ENCODE data around the gene MSH5. TPM values are rescaled to one million over a fixed set of nuclear protein-coding genes. Genes with fewer than 3 reads are reported as not detected.

Gene MSH5
- polyA plus RNA-seq, 3 donors = 0.58 to 31.2 (median 1.9) TPM

DNA sequence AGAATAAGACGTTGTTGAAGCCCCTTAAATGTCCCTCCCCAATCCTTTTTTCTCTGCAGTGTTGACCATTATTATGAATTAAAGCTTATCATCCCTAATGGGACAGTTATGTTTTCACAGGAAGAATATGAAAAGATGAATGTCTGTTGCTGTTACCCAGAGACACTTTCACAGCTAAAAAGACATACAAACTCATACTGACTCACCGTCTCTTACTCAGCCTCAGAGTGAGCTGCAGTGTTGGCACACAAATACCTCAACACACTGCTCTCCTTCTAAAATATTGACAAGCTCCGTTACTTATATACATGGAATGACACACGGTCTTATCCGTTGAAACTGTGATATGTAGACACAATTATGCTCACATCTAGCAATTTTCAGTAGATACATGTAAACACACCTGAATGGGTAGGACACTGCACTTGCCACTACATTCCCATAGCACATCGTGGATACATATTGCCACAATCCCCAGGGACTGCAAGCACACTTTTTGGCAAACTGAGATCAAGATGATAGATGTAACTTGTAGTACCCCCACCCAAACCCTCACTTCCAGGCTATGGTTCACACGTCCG, 13.0 kb downstream of the MSH5 start:
- Mint-ChIP-seq H3K4me3 (no peak overlapping the region), H3K4me1 (no peaks in the 10 kb centered on the region), H3K27me3 (ENCODE audit: low read depth in 3 of 3) (no peaks in the 10 kb centered on the region), H3K27ac (peak overlapping the region in 1 of 7 donors; percentile 31), H3K36me3 (peaks cover 6 to 8% of the 10 kb centered on the region in 2 donors), H3K9me3 (no peaks in the 10 kb centered on the region)
- H4K20me1 ChIP-seq (ENCODE audit: insufficient read depth, low read length) = no peaks in the 10 kb centered on the region
- H3K36me3 ChIP-seq (replicated peaks in 1 of 2; ENCODE audit: control insufficient read depth in 1 of 2, insufficient read depth in 2 of 2, low read length in 2 of 2) = peaks cover 2 to 6% of the 10 kb centered on the region in 2 donors
- intact Hi-C loops (cut with micrococcal nuclease) = no loop called here
- no peak overlapping the region for H3K9ac ChIP-seq (ENCODE audit: insufficient read depth, low read length, poor library complexity, severe bottlenecking)
- H3K9me3 ChIP-seq (replicated peaks in 1 of 2; ENCODE audit: control insufficient read depth in 1 of 2, insufficient read depth in 1 of 2, low read length in 2 of 2) = no peaks in the 10 kb centered on the region
- H3K27me3 ChIP-seq (ENCODE audit: control insufficient read depth in 2 of 2, insufficient read depth in 2 of 2, low read length in 2 of 2) = no peaks in the 10 kb centered on the region
- DNase-seq = no peak
- 88% methylated on average over 4 of the region's 8 CpGs for WGBS (ENCODE audit: insufficient coverage)
- H3K4me1 ChIP-seq (ENCODE audit: control insufficient read depth in 1 of 2, insufficient read depth in 2 of 2, low read length in 2 of 2) = no peaks in the 10 kb centered on the region
- no peak overlapping the region for H3K4me3 ChIP-seq (replicated peaks in 1 of 3; ENCODE audit: low read depth in 2 of 3, low read length in 3 of 3)
- H3K4me2 ChIP-seq (replicated peaks; ENCODE audit: extremely low read depth, low read length, poor library complexity, severe bottlenecking) = no peak overlapping the region
- no peaks in the 10 kb centered on the region for H3K79me2 ChIP-seq (ENCODE audit: insufficient read depth, low read length)
- no peak overlapping the region for H3K27ac ChIP-seq (ENCODE audit: low read depth in 1 of 2, low read length in 2 of 2)
- no peak overlapping the region for H2AFZ ChIP-seq (ENCODE audit: insufficient read depth, low read depth, low read length, poor library complexity, severe bottlenecking)
- TF ChIP-seq, protein P1, sequence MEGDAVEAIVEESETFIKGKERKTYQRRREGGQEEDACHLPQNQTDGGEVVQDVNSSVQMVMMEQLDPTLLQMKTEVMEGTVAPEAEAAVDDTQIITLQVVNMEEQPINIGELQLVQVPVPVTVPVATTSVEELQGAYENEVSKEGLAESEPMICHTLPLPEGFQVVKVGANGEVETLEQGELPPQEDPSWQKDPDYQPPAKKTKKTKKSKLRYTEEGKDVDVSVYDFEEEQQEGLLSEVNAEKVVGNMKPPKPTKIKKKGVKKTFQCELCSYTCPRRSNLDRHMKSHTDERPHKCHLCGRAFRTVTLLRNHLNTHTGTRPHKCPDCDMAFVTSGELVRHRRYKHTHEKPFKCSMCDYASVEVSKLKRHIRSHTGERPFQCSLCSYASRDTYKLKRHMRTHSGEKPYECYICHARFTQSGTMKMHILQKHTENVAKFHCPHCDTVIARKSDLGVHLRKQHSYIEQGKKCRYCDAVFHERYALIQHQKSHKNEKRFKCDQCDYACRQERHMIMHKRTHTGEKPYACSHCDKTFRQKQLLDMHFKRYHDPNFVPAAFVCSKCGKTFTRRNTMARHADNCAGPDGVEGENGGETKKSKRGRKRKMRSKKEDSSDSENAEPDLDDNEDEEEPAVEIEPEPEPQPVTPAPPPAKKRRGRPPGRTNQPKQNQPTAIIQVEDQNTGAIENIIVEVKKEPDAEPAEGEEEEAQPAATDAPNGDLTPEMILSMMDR (IDR thresholded peaks at IDR 0.05) = no peak

DNA sequence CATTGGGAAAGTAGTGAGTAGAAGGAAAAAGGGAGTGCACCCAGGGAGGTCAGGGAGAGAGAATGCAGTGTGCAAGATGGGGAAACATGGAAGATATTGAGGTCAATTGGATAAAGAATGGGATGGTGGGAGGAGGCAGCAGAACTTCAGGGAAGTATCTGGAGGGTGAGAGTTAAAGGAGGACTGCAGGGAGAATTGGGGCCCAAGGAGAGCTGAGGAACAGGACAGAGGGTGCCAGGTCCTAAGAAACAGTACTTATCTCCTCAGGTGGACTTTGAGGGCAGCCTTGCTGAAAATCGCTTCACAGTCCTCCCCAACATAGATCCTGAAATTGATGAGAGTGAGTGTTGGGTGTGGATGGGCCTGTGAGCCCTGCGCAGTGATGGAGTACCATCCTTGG, 18.5 kb downstream of the MSH5 start:
- no peak for DNase-seq
- WGBS (ENCODE audit: insufficient coverage) = 100% methylated on average over 1 of the region's 2 CpGs
- Histone ChIP-seq H3K4me1 (ENCODE audit: control insufficient read depth in 1 of 2, insufficient read depth in 2 of 2, low read length in 2 of 2) (no peaks in the 10 kb centered on the region), H3K36me3 (replicated peaks in 1 of 2; ENCODE audit: control insufficient read depth in 1 of 2, insufficient read depth in 2 of 2, low read length in 2 of 2) (peaks cover 18 to 50% of the 10 kb centered on the region in 2 donors), H3K27ac (ENCODE audit: low read depth in 1 of 2, low read length in 2 of 2) (no peak overlapping the region), H3K4me3 (replicated peaks in 1 of 3; ENCODE audit: low read depth in 2 of 3, low read length in 3 of 3) (no peak overlapping the region), H4K20me1 (ENCODE audit: insufficient read depth, low read length) (no peaks in the 10 kb centered on the region), H2AFZ (ENCODE audit: insufficient read depth, low read depth, low read length, poor library complexity, severe bottlenecking) (no peak overlapping the region), H3K9ac (ENCODE audit: insufficient read depth, low read length, poor library complexity, severe bottlenecking) (no peak overlapping the region), H3K9me3 (replicated peaks in 1 of 2; ENCODE audit: control insufficient read depth in 1 of 2, insufficient read depth in 1 of 2, low read length in 2 of 2) (no peaks in the 10 kb centered on the region), H3K27me3 (ENCODE audit: control insufficient read depth in 2 of 2, insufficient read depth in 2 of 2, low read length in 2 of 2) (no peaks in the 10 kb centered on the region), H3K4me2 (replicated peaks; ENCODE audit: extremely low read depth, low read length, poor library complexity, severe bottlenecking) (no peak overlapping the region), H3K79me2 (ENCODE audit: insufficient read depth, low read length) (no peaks in the 10 kb centered on the region)
- peaks cover 0 to 1% (median 0%) of the 10 kb centered on the region in 3 donors for H3K27me3 Mint-ChIP-seq (ENCODE audit: low read depth in 3 of 3)
- no peaks in the 10 kb centered on the region for H3K9me3 Mint-ChIP-seq
- no peak overlapping the region for H3K27ac Mint-ChIP-seq
- H3K36me3 Mint-ChIP-seq = peaks cover 34 to 48% of the 10 kb centered on the region in 2 donors
- intact Hi-C loops (cut with micrococcal nuclease) = no loop called here
- no peaks in the 10 kb centered on the region for H3K4me1 Mint-ChIP-seq
- H3K4me3 Mint-ChIP-seq = no peak overlapping the region
- TF ChIP-seq, protein P1 (IDR thresholded peaks at IDR 0.05) = no peak
